ENCODE results near the gene EXOC3.

- TF ChIP-seq SUZ12 (IDR thresholded peaks at IDR 0.05; ENCODE audit: extremely low read depth, insufficient read depth, insufficient read length) = no peak
- no peak for TF ChIP-seq ZNF274 (IDR thresholded peaks at IDR 0.05; ENCODE audit: low read depth, low read length)
Measured at GRCh38 chr5:422323-423232, 20.4 kb upstream of the EXOC3 start.

Data from NT2/D1 (cell line).